ENCODE measurements around the gene MCM8.

DNA sequence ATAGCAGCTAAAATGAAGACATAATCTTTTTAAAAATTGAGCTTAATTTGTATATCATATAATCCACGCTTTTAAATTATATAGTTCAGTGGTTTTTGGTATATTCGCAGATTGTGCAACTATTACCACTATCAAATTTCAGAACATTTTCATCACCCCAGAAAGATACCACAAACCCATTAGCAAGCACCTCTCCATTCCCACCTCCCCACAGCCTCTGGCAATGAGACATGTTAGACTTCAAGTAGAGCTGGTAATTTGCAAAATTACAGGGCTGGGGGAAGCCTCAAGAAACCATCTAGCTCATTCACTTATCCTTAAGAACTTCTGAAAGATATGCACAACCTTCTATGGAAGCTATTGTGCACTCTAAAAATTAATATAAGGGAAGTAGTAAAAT lies 37.3 kb upstream of the MCM8 start:
- TF ChIP-seq, protein P1, sequence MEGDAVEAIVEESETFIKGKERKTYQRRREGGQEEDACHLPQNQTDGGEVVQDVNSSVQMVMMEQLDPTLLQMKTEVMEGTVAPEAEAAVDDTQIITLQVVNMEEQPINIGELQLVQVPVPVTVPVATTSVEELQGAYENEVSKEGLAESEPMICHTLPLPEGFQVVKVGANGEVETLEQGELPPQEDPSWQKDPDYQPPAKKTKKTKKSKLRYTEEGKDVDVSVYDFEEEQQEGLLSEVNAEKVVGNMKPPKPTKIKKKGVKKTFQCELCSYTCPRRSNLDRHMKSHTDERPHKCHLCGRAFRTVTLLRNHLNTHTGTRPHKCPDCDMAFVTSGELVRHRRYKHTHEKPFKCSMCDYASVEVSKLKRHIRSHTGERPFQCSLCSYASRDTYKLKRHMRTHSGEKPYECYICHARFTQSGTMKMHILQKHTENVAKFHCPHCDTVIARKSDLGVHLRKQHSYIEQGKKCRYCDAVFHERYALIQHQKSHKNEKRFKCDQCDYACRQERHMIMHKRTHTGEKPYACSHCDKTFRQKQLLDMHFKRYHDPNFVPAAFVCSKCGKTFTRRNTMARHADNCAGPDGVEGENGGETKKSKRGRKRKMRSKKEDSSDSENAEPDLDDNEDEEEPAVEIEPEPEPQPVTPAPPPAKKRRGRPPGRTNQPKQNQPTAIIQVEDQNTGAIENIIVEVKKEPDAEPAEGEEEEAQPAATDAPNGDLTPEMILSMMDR (IDR thresholded peaks at IDR 0.05 in 2 of 3, conservative IDR thresholded peaks at IDR 0.05 in 1 of 3; ENCODE audit: insufficient read depth in 2 of 3, low read depth in 1 of 3, low read length in 3 of 3), result no peak
- TF ChIP-seq ZNF274 (IDR thresholded peaks at IDR 0.05; ENCODE audit: borderline replicate concordance, low read depth, low read length) (no peak), ZNF699 (CRISPR knock-in tag; IDR thresholded peaks at IDR 0.05; ENCODE audit: insufficient replicate concordance) (no peak), ESRRA (IDR thresholded peaks at IDR 0.05; ENCODE audit: borderline replicate concordance, low read depth) (no peak), U2AF1 (optimal IDR thresholded peaks at IDR 0.05; ENCODE audit: low read depth, low read length) (no peak), MAZ (CRISPR knock-in tag; conservative IDR thresholded peaks at IDR 0.05 in 1 of 2, IDR thresholded peaks at IDR 0.05 in 1 of 2) (no peak), ZFX (CRISPR knock-in tag; IDR thresholded peaks at IDR 0.05) (no peak), POLR2A (conservative IDR thresholded peaks at IDR 0.05) (no peak), NFYB (IDR thresholded peaks at IDR 0.05; ENCODE audit: extremely low read depth, insufficient read length) (no peak)
- TF ChIP-seq, protein P2, sequence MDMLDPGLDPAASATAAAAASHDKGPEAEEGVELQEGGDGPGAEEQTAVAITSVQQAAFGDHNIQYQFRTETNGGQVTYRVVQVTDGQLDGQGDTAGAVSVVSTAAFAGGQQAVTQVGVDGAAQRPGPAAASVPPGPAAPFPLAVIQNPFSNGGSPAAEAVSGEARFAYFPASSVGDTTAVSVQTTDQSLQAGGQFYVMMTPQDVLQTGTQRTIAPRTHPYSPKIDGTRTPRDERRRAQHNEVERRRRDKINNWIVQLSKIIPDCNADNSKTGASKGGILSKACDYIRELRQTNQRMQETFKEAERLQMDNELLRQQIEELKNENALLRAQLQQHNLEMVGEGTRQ (CRISPR knock-in tag; IDR thresholded peaks at IDR 0.05), result no peak
- TF ChIP-seq, protein P3, sequence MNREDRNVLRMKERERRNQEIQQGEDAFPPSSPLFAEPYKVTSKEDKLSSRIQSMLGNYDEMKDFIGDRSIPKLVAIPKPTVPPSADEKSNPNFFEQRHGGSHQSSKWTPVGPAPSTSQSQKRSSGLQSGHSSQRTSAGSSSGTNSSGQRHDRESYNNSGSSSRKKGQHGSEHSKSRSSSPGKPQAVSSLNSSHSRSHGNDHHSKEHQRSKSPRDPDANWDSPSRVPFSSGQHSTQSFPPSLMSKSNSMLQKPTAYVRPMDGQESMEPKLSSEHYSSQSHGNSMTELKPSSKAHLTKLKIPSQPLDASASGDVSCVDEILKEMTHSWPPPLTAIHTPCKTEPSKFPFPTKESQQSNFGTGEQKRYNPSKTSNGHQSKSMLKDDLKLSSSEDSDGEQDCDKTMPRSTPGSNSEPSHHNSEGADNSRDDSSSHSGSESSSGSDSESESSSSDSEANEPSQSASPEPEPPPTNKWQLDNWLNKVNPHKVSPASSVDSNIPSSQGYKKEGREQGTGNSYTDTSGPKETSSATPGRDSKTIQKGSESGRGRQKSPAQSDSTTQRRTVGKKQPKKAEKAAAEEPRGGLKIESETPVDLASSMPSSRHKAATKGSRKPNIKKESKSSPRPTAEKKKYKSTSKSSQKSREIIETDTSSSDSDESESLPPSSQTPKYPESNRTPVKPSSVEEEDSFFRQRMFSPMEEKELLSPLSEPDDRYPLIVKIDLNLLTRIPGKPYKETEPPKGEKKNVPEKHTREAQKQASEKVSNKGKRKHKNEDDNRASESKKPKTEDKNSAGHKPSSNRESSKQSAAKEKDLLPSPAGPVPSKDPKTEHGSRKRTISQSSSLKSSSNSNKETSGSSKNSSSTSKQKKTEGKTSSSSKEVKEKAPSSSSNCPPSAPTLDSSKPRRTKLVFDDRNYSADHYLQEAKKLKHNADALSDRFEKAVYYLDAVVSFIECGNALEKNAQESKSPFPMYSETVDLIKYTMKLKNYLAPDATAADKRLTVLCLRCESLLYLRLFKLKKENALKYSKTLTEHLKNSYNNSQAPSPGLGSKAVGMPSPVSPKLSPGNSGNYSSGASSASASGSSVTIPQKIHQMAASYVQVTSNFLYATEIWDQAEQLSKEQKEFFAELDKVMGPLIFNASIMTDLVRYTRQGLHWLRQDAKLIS (CRISPR knock-in tag; IDR thresholded peaks at IDR 0.05), result no peak
- TF ChIP-seq, protein P4, sequence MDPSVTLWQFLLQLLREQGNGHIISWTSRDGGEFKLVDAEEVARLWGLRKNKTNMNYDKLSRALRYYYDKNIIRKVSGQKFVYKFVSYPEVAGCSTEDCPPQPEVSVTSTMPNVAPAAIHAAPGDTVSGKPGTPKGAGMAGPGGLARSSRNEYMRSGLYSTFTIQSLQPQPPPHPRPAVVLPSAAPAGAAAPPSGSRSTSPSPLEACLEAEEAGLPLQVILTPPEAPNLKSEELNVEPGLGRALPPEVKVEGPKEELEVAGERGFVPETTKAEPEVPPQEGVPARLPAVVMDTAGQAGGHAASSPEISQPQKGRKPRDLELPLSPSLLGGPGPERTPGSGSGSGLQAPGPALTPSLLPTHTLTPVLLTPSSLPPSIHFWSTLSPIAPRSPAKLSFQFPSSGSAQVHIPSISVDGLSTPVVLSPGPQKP (CRISPR knock-in tag; IDR thresholded peaks at IDR 0.05), result no peak
